ENCODE measurements around the gene ANKFN1.
A peak's percentile ranks its signal among the peaks of the same experiment; 100 is the strongest.

Gene ANKFN1, protein sequence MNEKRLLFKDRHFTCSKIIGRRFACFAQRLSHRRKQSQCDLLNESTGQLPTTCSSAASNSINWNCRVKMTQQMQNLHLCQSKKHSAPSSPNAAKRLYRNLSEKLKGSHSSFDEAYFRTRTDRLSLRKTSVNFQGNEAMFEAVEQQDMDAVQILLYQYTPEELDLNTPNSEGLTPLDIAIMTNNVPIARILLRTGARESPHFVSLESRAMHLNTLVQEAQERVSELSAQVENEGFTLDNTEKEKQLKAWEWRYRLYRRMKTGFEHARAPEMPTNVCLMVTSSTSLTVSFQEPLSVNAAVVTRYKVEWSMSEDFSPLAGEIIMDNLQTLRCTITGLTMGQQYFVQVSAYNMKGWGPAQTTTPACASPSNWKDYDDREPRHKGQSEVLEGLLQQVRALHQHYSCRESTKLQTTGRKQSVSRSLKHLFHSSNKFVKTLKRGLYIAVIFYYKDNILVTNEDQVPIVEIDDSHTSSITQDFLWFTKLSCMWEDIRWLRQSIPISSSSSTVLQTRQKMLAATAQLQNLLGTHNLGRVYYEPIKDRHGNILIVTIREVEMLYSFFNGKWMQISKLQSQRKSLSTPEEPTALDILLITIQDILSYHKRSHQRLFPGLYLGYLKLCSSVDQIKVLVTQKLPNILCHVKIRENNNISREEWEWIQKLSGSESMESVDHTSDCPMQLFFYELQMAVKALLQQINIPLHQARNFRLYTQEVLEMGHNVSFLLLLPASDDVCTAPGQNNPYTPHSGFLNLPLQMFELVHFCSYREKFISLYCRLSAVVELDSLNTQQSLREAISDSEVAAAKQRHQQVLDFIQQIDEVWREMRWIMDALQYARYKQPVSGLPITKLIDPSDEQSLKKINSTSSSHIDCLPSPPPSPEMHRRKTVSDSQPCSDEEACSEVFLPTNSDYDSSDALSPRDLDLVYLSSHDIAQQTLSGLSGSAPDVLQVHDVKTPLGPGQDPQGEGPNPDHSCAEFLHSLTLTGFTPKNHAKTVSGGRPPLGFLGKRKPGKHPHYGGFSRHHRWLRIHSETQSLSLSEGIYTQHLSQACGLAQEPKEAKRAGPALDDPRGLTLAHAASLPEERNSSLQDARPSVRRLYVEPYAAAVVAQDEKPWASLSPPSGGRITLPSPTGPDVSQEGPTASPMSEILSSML

DNA sequence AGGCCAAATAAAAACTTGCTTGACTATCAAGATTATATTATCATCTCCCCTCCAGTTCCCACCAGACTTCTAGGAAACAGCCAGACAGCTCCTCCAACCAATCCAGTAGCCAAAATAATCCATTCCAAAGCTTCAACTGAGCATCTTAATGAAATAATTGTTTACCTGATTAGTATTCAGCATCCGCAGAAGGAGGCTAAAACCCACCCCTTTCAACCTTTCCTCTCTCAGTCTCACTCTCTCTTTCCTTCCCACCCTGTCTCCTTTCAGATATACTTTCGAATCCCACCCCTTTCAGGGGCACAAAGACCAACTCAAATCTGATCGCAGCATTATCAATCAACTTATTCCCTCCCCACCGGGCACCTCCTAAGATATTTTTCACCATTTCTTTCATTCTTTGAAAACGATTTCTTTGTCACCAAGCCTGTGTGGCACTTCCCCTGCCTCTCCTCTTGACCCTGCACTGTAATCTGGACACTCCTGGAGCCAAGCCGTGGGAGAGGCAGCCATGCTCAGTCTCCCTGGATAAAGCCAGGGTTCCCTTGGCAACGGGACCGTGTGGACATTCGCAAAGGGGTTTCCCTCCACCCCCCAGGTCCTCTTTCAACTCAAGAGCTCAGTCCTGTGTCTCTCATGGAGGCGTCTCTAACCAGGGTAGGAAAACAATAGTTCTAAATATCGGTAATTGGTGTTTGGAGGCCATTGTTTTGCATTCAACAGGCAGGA, at the start of gene ANKFN1:
ANKFN1 (plus strand) TSS at position 602 of the 729 bp plus-strand sequence. CDS start 59,193 bp downstream, outside the sequence.
- no peak for DNase-seq

DNA sequence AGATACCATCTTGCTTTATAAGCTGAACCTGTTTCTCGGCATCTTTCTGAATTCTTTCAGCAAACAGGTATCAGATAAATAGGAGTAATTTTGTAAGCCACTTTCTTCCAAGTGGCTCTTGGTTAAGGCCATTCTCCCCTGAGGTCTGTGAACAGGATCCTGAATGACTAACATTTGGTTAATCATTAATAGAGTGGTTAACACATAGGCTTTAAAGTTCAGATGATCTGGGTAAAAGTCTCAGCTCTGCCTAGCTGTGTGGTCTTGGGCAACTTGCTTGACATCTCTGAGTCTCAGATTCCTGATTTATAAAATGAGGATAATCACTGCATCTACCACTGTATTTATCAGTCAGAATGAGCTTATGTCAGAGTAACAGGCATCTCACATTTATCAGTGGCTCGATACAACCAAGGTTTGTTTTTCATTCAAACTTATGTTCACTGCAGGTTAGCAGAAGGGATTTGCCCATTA, 44.4 kb upstream of the ANKFN1 start:
- DNase-seq, result no peak

DNA sequence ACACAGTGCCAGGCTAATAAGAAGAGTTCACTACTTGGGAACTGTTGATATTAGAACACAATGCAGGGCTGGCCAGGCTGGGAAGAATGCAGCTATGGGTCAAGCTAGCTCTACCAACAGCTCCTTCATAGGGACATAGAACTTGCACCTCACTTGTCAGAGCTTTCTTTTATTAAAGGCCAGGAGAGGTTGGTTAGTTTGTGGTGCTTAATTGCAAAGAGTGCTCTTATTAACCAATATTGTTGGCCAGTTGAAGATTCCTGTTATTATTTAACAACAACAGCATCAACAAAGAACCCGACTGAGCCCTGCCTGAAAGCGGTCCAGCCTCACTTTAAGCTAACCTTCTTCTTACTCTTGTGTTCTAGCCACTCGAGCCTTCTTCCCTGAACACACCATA, 43.4 kb upstream of the ANKFN1 start:
- no peak for DNase-seq

DNA sequence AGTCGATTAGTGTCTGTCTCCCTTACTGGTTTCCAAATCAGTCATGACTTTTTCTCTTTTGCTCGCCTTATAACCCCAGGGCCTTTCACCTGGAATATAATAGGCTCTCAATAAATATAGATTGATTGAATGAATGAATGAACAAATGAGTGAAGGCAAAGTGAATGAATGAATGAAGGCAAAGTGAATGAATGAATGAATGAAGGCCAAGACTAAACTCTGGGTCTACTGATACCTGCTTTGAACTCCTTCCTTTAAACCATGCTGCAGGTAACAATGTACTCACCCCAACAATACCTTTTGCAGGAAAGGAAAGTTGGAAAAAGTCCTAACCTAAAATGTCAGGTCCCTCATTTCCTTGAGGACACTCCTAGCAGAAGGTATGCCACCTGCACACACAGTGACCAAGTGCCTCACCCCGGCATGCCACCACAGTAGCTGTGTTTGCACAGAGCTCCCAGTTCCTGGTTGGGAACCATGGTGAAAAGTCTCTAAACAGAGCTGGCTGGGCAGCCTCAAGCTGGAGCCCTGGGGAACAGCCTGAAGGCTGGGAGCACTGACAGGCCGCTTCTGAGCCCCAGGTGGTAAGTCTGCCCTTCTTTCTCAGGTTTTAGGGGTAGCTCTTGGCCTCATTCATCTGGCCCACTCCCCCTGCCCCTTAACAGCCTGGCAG, 42.7 kb upstream of the ANKFN1 start:
- DNase-seq, result no peak

DNA sequence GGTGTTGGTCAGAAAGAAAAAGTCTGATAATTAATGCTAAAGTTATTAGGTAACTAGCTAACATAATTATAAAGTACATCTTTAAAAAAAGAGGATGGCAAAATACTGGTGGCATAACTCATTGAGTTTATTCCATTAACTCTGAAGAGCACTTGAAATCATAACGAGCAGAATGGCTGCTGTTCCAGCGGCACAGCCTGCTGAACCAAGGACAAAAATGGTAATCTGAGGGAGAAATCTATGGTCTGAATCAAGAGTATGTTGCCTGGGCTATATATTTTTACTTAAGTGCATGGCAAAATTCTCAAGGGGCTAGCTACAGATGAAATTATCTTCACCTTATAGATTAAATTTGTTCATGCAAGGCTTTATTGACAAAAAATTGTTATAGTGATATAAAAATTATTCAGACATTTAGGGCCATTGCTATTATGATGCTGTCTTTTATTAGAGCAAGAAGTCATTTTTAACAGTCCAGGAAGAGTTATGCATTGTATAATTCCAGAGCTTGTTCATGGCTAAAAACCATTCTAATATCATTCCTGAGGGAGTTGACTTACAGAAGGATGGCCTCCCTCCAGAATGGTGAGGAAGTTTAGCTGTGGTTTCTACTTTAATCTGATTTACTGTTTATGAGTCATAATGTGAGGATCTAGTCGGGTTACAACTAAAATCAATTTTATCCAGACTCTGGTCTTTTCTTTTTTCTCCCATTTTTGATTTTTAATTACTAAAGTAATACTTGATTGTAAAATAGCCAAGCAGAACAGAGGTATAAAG, 41.4 kb upstream of the ANKFN1 start:
- no peak for DNase-seq

DNA sequence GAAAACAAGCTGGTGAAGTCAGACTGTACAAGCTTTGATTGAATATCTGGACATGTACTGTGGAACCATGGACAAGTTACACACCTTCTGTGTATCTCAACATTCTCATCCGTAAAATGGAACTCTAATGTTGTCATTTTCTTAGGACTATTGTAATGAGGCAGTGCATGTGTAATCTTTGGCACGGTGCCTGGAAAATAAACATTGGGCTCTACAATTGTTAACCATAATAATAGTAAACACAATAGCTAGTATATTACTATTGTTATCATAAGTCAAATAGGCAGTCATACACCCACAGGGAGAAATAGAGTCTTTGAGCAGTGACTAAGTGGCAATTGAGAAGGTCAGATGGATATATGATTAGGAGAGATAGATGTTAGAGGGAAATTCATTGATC, 39.8 kb upstream of the ANKFN1 start:
- DNase-seq, result no peak

DNA sequence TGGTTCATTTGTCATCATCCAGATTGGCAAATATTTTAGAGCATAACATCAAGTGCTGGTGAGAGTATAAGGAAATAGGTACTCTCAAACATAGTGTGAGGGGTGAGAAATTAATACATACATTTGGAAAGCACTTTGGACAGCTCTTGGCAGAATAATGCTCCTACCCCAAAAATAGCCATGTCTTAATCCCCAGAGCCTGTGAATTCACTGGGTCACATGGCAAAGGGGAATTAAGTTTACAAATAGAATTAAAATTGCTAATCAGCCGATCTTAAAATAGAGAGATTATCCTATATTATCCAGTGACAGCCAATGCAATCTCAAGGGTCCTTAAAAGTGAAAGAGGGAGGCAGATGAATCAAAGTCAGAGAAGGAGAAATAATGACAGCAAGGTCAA, 38.8 kb upstream of the ANKFN1 start:
- DNase-seq, result no peak

DNA sequence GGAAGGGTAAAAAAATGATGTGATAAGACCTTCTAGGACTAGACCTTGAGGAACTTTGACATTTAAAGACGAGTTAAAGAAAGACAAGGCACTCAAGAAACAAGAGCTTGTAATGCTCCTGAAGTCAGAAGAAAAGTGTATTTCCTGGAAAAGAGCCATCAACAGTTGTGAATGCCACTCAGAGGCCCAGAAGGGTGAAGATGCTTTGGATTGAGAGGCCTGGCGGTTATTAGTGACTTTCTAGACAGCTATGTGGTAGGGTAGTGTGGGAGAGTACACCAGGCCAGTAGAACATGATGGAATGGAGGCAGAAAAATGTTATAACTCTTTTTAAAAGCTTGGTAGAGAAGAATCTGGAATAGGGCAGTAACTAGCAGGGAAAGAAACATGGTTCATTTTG, 34.1 kb upstream of the ANKFN1 start:
- DNase-seq, result no peak

DNA sequence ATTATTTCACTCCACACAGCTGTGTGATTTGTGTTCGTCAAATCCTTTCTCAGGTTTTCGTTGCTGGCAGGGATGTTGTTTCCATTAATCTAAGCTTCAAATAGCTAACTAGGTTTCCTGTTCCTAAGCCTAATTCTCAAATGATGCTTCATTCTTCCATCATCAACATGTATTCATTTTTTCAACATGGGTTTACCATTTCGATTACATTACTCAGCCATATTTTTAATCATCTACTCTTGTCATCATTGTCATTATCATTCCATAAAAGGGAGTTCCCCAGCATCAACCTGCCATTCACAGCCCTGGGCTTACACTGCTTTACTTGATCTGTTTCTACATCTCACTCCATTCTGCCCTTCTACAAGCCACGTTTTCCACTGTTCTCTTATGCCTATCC, 33.3 kb upstream of the ANKFN1 start:
- no peak for DNase-seq

DNA sequence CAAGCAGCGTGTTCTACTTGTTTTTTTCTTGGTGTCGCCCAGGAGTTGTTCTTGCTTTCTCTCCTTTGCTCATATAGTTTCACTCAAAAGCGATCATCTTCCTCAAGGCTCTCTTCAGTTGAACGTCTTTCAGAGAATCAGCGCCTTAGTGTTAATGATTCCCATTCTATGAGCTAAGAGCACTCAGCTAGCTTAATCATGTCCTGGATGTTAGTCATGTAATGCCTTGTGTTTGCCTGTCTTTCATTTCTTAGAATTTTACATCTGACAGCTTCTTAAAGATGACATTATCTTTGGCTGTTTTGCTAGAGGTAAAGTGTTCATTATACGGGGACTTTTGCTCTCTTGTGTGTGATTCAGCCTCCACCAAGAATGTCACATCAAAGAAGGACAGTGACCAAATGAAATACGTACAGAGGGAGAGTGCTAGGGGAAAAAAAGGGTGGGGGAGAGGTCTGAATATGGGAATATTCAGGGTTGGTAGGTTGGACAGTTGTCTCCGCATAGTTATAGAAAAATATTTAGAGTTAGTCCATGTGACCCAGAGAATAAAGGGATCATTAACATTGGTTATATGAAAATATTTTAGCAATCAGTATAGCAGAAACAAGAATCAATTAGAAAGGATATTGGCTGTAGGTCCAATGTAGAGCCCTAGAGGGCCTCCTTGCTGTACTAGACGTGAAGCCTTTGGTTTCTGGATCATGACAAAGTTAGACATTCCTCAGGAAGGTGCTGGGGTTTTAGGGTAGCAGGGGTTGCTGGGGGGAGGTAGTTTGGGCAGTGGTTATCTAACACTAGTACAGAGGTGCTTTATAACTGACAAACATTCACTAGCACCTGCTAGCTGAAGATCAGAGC, 31.9 kb upstream of the ANKFN1 start:
- no peak for DNase-seq

DNA sequence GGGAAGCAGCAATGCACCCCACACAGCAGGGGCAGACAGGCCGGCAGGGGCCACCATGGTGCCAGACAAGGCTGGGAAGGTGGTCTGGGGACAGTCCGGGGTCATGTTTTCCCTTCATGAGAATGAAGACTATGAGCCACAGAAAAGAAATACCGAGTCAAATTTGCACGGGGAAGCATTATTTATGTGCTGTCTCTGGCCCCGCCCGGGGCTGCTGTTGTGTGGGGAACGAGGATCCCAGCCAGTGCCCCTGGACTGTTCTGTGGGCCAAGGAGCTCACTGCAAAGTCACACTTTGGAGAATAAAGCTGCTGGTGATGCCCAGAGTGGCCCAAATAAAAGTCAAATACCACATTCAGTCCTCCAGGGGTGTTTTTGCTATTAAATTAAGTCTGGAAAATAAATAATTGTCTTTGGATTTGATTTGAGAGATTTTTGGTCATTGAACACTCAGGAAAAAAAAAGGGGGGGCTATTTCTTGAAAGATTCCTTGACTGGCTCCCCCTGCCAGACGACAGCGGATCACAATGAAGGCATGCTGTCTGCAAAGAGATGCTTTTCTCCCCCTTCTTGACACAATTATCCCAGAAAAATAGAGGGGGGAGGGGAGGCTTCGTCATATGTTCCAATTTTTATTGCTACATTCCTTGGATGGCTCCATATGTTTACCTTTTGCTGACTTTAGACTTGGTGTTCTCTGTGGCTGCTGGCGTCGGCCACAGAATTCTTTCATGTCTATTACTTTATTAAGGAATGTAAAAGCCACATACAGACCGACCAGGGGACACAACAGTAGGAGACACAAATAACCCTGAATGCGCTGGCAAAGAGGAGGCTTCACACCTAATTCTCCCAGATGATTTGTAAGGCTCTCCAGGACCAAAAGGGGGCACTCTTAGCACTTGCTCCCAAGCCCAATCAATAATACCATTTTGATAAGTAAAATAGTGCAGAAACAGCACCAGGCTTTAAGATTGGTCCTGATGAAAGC, 27.1 kb upstream of the ANKFN1 start:
- peak in 1 of 2 experiments; percentile 28 for DNase-seq

DNA sequence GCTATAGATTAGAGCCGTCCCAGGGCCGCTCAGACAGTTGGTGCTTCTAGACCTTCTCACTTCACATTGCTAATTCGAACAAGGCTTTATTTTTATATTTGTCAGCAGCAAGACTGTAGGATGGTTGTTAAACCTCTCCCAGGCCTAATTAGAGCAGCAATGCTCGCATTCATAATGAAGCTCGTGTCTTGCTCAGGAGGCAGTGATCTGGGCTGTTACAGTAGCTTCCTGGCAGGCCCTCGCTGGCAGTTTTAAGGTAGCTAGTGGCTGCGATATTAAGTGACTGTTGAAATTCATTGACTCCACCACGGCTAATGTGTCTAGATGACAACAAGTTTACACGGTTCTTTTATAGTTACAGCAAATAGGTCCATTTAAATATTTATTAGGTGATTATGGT, 23.2 kb upstream of the ANKFN1 start:
- DNase-seq, result no peak

DNA sequence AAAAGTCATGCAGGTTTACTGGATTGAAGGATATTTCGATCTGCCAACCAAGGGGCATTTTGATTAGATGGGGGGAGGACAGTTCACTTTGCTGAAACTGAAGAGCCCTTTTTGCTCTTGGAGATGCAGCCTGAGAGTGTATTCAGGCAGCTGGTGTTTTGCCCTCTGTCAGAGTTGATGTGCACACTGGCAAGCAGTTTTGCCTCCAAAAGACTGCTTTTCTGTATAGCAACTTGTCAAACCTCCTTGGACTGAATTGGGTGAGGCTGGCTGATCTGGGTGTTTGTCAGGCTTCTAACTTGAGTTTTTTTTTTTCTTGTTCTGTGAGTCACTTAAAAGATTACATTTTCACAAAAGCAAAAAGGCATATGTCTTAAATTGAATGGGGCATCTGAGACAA, 22.6 kb upstream of the ANKFN1 start:
- DNase-seq, result no peak

DNA sequence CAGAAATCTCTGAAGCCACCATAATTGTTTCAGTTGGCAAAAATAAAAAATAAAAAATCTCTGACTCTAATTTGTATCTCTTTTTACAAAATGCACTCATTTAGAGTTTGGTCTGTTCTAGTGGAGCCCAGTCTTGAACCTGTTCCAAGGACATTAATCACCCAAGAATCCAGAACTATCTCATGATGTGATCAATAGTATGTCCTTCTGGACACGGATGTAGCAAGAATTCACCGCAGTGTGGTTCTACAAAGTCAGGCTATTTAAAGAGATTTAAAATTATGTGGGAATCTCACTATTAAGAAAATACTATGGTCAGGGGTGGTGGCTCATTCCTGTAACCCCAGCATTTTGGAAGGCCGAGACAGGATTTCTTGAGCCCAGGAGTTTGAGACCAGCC, 21.8 kb upstream of the ANKFN1 start:
- DNase-seq, result no peak

DNA sequence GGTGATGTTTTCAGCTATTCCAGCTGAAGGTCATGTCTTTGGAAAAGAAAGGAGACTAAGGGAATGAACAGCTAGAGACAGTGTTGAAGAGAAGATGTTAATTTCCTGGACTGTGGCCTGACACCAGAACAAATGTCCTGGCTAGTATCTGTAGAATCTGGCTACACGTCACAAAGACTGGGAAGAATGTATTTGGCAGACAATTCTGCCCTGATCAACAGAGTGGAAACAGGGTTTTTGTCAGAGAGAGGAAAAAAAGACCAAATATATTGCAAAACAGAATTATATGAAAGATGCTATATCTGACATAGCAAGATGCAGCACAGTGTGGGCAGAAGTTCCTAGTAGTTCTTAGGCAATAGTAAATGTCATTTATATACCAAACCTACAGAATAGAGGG, 17.0 kb upstream of the ANKFN1 start:
- no peak for DNase-seq

DNA sequence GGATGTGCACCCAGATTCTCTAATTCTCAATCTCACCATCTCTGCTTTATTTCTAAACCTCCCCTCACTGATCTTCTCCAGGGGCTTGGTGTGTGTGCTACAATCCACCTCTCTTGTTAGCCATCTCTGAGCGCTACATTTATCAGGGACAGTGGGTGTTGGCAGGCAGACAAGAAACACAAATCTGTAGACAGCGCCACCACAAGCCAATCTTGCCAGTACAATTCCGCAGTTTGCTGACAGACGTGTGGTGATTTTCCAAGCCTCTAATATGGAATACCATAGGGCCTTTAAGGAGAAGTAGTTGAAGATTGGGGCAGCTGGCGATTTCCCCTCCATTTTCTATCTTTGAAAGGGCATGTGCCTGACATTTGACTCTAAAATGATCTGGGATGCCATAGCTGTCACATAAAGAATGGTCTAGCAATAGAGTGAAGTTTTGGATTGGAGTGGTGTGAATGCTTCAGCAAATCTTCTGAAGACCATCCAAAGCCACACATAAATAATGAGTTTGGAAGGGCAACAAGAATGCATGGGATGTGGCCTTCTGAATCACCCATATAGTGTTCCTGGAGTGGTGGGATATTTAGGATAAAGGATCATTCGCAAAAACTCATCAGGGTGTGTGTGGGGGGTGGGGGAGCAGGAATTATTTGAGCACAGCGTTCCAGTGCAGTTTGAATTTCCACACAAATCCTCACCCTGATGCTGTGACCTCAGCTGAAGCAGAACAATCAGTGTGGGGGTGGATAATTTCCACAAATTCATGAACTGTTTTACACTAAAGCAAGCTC, 12.0 kb upstream of the ANKFN1 start:
- no peak for DNase-seq

DNA sequence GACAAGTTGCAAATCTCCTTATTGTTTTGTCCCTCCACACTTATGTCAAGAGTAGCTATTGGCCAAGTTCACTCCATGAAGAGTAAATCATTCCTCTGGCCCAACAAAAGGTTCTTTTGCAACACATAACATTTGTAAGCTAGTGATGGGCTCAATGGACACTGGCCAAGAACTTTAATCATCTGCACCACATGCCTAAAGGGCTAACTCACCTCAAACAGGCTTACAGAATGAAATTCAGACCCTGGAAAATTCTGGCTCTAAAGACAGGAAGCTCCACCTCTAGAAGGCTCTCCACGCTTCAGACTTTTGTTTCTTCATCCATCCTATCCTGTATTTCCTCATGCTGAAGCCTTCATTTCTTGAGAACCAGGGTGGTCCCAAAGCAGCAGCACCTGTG, 10.9 kb upstream of the ANKFN1 start:
- DNase-seq, result no peak

DNA sequence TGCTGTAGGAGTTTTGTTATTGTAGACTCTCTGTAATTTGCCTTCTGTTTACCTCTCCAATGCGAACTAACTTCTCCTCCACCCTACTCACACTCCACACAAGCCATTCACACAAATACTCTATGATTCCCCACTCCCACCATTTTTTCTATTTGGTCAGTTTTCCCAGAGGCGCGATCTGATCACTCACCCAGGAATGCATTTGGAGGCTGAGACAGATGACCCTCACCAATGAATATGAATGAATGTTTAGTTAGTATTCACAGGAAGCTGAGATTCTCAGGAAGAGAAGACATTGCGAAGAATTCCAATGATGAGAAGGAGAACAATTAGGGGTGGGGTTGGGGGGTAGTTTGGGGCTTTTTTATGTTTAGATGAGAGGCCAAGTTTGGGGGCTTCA, 10.5 kb upstream of the ANKFN1 start:
- no peak for DNase-seq
